A673 (cell line): ENCODE data around the gene UNC13D.

ENCODE experiments used
- CTCF ChIP-seq: fragments of 300-800, 200-600 bp; sonication (generic); conservative IDR thresholded peaks from 2 replicates; pipeline ENCODE4 v1.5.1; 2017; ENCODE audit warnings: low read depth, mild to moderate bottlenecking, antibody characterized with exemption, low read length, moderate library complexity, mixed read lengths
- EZH2 ChIP-seq: fragments of 200-600 bp; sonication (generic); IDR thresholded peaks from 2 replicates; pipeline ENCODE4 v1.6.1; 2017; ENCODE audit warnings: borderline replicate concordance, low read depth, mild to moderate bottlenecking, mixed read lengths, antibody characterized with exemption, low read length; ENCODE audit not compliant: poor library complexity, severe bottlenecking

- TF ChIP-seq CTCF (no peak), EZH2 (no peak)
Measured at GRCh38 chr17:75834279-75834920, 9.8 kb downstream of the UNC13D start.
